Spinal cord (tissue), 10 donors: ENCODE measurements around the gene LARP7. TPM values are rescaled to one million over a fixed set of nuclear protein-coding genes. Genes with fewer than 3 reads are reported as not detected.

Source experiments
- DNase-seq, 6 donors: peaks; one replicate each; pipeline versions ENCODE4 v3.0.0 to v3.0.0-alpha.2; 2013 to 2015; ENCODE audit warnings: low spot score in 6 of 6, low read depth in 4 of 6
- H3K27ac ChIP-seq: one replicate; pipeline ENCODE4 v1.5.1; 2013; ENCODE audit warnings: low read depth, low read length, control low read depth
- H3K27me3 ChIP-seq: one replicate; pipeline ENCODE4 v1.6.1; 2013; ENCODE audit warnings: low read length; ENCODE audit not compliant: control insufficient read depth, insufficient read depth
- H3K36me3 ChIP-seq: one replicate; pipeline ENCODE4 v1.6.1; 2013; ENCODE audit warnings: low read length; ENCODE audit not compliant: control insufficient read depth, insufficient read depth
- H3K4me1 ChIP-seq: one replicate; pipeline ENCODE4 v1.6.1; 2013; ENCODE audit warnings: low read length; ENCODE audit not compliant: control insufficient read depth, insufficient read depth
- H3K4me3 ChIP-seq: one replicate; pipeline ENCODE4 v1.5.1; 2013; ENCODE audit warnings: low read depth, low read length, control low read depth
- H3K9me3 ChIP-seq: one replicate; pipeline ENCODE4 v1.6.1; 2013; ENCODE audit warnings: low read length; ENCODE audit not compliant: control insufficient read depth, insufficient read depth
- WGBS: methylation state at CpG from one replicate; pipeline ENCODE4 v1.1.5; 2013; ENCODE audit warnings: missing lambda C conversion rate; ENCODE audit not compliant: insufficient coverage; 5-methylcytosine and 5-hydroxymethylcytosine counted together
- polyA plus RNA-seq, 2 donors: library from polyadenylated mRNA; unstranded; fragments of 120-200 nt; gene quantifications; one replicate each; pipeline ENCODE4 v1.2.1, GENCODE V29; 2013; ENCODE audit not compliant: insufficient read length in 2 of 2
- total RNA-seq, 2 donors: library from RNA; depleted of rRNA in 1 of 2; stranded (reverse); fragments of 120-200 nt in 1 of 2; fragments of >200 nt in 1 of 2; gene quantifications; one replicate each; pipeline versions ENCODE4 v1.2.3 to v1.2.4, GENCODE V29; 2013 to 2014
- donor health status: healthy.

LARP7 gene
- total and polyA plus RNA-seq, 4 donors = 33.1 to 65.1 (median 52.0) TPM

GRCh38 chr4:112673686-112674085 lies 36.7 kb downstream of the LARP7 start:
- DNase-seq = no peak
- no peak overlapping the region for H3K27ac ChIP-seq
- no peak overlapping the region for H3K4me3 ChIP-seq
- no peaks in the 10 kb centered on the region for H3K27me3 ChIP-seq
- H3K36me3 ChIP-seq = no peaks in the 10 kb centered on the region
- no peaks in the 10 kb centered on the region for H3K4me1 ChIP-seq
- no CpG with 5 or more reads among the region's 1 CpG for WGBS
- no peaks in the 10 kb centered on the region for H3K9me3 ChIP-seq

DNA sequence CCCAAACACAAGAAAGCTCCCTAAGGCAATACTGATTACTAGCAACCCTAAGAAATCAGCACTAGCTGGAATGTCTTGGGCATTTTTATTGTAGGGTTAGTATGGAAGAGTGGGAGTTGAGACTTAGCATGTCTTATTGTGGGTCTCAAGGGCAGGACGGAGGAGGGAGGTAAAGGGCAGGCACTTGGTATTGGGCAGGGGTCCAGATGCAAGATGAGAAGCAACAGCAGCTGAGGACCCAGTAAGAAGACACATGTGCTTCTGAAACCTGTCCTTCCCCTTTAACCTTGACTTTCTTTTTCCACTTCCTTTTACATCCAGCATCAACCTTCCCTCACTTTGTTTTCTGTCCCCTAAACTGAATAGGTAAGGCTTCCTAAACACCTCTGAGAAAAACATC lies 37.4 kb downstream of the LARP7 start:
- no peak overlapping the region for H3K4me3 ChIP-seq
- 83% methylated on average over 1 of the region's 1 CpG for WGBS
- H3K27ac ChIP-seq = no peak overlapping the region
- H3K27me3 ChIP-seq = no peaks in the 10 kb centered on the region
- H3K4me1 ChIP-seq = no peaks in the 10 kb centered on the region
- no peaks in the 10 kb centered on the region for H3K36me3 ChIP-seq
- DNase-seq = no peak
- H3K9me3 ChIP-seq = no peaks in the 10 kb centered on the region

DNA sequence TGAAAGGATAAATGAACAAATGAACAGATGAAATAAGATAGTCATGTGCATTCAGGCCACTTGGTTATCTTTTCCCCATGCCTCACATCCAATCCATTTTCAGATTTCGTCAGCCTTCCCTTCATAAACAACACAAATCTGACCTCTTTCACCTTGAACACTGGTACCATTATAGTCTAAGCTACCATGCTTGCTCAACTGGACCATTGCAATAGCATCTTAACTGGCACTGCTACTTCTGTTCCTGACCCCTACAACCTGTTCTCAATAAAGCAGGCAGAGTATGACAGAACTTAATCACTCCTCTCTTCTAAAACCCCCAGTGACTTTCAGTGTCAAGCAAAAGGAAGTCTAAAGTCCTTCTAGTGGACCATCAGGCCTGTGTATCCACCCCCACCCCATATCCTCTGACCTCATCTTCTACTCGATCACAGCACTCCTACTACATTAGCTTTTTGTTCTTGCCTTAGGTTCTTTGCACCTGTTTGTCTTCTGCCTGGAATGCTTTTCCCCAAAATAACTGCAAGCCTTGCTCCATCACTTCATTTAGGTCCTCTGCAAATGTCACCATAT lies 40.7 kb downstream of the LARP7 start:
- no peaks in the 10 kb centered on the region for H3K27me3 ChIP-seq
- WGBS = 87% methylated on average over 2 of the region's 2 CpGs

GRCh38 chr4:112680996-112681395 lies 44.1 kb downstream of the LARP7 start:
- Histone ChIP-seq H3K27ac (no peak overlapping the region), H3K27me3 (no peaks in the 10 kb centered on the region), H3K9me3 (no peaks in the 10 kb centered on the region), H3K4me1 (no peaks in the 10 kb centered on the region), H3K36me3 (no peaks in the 10 kb centered on the region), H3K4me3 (no peak overlapping the region)
- no peak for DNase-seq
- no CpG with 5 or more reads among the region's 2 CpGs for WGBS

More for the DNA sequence above, 40.7 kb downstream of the LARP7 start:
- H3K27ac ChIP-seq = no peak overlapping the region
- H3K36me3 ChIP-seq = no peaks in the 10 kb centered on the region
- H3K9me3 ChIP-seq = no peaks in the 10 kb centered on the region
- H3K4me1 ChIP-seq = no peaks in the 10 kb centered on the region
- DNase-seq = no peak
- H3K4me3 ChIP-seq = no peak overlapping the region

DNA sequence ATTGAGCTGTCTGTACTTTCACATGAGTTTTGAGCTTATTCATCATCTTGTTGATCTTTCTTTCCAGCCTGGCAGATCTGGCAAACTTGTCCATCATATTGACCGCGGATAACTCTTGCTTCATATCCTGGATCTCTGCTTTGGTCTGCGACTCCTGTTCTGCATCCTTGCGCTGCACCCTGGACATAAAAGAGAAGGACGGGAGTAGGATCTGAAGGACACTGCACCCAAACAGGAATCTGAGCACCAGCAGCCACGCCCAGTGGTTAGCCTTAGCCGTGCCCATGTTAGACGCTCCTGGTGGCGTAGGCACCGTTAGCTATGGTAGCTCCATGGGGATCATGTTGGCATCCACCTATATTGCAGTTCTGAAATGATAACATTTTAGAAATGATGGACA lies 56.6 kb downstream of the LARP7 start:
- H3K27me3 ChIP-seq = no peaks in the 10 kb centered on the region
- no peak for DNase-seq
- no peaks in the 10 kb centered on the region for H3K9me3 ChIP-seq
- H3K4me3 ChIP-seq = no peak overlapping the region
- H3K4me1 ChIP-seq = no peaks in the 10 kb centered on the region
- 100% methylated on average over 9 of the region's 10 CpGs for WGBS
- no peak overlapping the region for H3K27ac ChIP-seq
- H3K36me3 ChIP-seq = no peaks in the 10 kb centered on the region

DNA sequence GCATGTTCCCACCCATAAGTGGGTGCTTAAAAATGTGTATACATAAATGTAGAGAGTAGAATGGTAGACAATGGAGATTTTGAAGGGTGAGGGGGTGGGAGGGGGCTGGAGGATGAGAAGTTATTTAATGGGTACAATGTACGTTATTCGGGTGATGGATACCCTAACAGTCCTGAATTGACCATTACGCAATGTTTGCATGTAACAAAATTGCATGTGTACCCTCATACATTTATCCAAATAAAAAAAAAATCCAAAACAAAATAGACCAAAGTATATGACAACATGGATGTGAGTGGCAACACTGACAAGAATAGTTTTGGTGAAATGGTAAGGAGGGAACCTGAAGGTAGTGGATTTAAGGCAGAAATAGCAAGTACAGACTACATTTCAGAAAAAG lies 63.7 kb downstream of the LARP7 start:
- WGBS = no CpG with 5 or more reads among the region's 3 CpGs
- DNase-seq = no peak

GRCh38 chr4:112702892-112703291 lies 65.9 kb downstream of the LARP7 start:
- Histone ChIP-seq H3K27me3 (peaks cover 11% of the 10 kb centered on the region), H3K4me3 (no peak overlapping the region), H3K9me3 (no peaks in the 10 kb centered on the region), H3K36me3 (no peaks in the 10 kb centered on the region), H3K27ac (no peak overlapping the region), H3K4me1 (peaks cover 8% of the 10 kb centered on the region)
- DNase-seq = no peak
- WGBS = 100% methylated on average over 1 of the region's 1 CpG

More for the DNA sequence above, 63.7 kb downstream of the LARP7 start:
- no peaks in the 10 kb centered on the region for H3K9me3 ChIP-seq
- no peaks in the 10 kb centered on the region for H3K36me3 ChIP-seq
- H3K27ac ChIP-seq = no peak overlapping the region
- peaks cover 9% of the 10 kb centered on the region for H3K27me3 ChIP-seq
- H3K4me1 ChIP-seq = peaks cover 8% of the 10 kb centered on the region
- no peak overlapping the region for H3K4me3 ChIP-seq

DNA sequence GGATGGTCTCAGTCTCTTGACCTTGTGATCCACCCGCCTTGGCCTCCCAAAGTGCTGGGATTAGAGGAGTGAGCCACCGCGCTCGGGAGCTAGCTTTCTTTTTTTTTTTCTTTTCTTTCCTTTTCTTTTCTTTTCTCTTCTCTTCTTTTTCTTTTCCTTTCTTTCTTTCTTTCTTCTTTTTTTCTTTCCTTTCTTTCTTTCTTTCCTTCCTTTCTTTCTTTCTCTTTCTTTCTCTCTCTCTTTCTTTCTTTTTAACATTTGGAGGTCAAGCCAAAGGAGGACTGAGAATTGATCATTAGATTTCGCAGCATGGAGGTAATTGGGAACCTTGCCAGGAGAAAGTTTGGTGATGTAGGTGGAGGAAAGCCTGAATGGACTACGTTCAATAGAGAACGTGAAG lies 67.4 kb downstream of the LARP7 start:
- no peak for DNase-seq
- no peak overlapping the region for H3K27ac ChIP-seq
- 60% methylated on average over 3 of the region's 7 CpGs for WGBS
- peaks cover 8% of the 10 kb centered on the region for H3K4me1 ChIP-seq
- no peaks in the 10 kb centered on the region for H3K36me3 ChIP-seq
- no peak overlapping the region for H3K4me3 ChIP-seq
- H3K27me3 ChIP-seq = peaks cover 11% of the 10 kb centered on the region
- no peaks in the 10 kb centered on the region for H3K9me3 ChIP-seq

- Histone ChIP-seq H3K36me3 (no peaks in the 10 kb centered on the region), H3K9me3 (no peaks in the 10 kb centered on the region), H3K4me3 (peak overlapping the region; percentile 57), H3K27ac (peak overlapping the region; percentile 50), H3K27me3 (peaks cover 11% of the 10 kb centered on the region), H3K4me1 (peaks cover 8% of the 10 kb centered on the region)
- DNase-seq = peak in 4 of 6 donors; percentile 48 to 93 (median 68)
- 2% methylated on average over 11 of the region's 43 CpGs for WGBS
Observed at GRCh38 chr4:112704991-112705845, 68.3 kb downstream of the LARP7 start.
